NCI-H82 (cell line): ENCODE results near the gene CDC42EP2.
"Not testable (repeated sequence)": the region's sequence is repeated elsewhere in the genome, so short reads cannot be mapped to it uniquely, and the experiment has no call there.

Experiments
- DNase-seq: peaks from one replicate; lab custom pipeline; 2025; lab: John Stamatoyannopoulos, UW

CDC42EP2 gene

DNA sequence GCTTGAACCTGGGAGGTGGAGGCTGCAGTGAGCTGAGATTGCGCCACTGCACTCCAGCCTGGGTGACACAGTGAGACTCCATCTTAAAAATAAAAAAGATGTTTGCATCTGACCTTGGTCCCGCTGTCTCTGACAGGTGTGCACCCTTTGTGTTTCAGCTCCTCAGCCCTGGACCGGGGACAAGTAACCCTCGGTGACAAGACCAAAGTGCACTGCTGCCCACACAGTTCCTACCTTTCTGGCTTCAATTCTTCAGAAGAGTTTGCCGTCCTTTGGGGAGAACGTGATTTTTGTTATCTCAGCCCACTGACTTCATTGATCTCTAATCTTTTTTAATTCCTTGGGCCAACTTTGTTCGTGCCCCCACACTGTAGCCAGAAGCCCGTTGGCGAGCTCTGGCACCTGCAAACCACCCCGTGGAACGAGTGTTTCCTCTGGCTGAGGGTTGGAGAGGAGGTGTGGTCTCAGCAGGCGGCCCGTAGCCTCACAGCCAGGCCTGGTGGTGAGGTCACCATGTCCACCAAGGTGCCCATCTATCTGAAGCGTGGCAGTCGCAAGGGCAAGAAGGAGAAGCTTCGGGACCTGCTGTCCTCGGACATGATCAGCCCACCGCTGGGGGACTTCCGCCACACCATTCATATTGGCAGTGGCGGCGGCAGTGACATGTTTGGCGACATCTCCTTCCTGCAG lies 5.9 kb downstream of the CDC42EP2 start:
- DNase-seq = no peak

DNA sequence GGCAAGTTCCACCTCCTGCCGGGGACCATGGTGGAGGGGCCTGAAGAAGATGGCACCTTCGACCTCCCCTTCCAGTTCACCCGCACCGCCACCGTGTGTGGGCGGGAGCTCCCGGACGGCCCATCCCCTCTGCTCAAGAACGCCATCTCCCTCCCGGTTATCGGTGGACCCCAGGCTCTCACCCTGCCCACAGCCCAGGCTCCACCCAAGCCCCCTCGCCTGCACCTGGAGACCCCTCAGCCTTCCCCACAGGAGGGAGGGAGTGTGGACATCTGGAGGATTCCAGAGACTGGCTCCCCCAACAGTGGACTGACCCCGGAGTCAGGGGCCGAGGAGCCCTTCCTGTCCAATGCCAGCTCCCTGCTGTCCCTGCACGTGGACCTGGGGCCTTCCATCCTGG lies 6.4 kb downstream of the CDC42EP2 start:
- DNase-seq = no peak

DNA sequence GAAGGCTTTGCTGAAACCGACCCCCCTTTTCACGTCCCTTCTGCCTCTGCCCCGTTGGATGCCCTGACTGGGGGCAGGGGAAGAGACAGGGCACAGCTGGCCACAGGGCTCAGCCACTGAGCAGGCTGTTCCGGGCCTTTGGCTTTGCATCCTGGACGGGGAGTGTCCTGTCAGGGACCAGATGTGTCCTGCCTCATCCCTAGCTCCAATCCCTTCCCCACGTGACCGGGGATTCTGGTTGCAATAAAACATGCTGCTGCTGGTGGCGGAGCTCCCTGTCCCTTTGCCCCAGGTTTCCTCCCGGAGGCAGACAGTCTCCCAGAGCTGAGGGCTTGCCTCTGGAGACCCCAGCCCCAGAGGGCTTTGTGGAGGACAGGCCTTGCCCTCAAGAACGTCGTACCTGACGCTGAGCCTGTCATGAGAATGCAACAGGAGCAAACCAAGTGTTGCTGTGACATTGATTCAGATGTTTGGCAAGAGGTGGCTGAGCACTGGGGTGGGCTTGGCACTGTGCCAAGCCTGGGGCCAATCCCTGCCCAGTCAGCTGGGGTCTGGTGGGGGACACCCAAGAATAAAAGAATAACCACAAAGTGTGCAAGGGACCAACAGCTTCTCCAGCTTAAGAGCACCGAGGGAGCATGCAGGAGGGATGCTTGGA lies 7.3 kb downstream of the CDC42EP2 start:
- peak; percentile 88 for DNase-seq

DNA sequence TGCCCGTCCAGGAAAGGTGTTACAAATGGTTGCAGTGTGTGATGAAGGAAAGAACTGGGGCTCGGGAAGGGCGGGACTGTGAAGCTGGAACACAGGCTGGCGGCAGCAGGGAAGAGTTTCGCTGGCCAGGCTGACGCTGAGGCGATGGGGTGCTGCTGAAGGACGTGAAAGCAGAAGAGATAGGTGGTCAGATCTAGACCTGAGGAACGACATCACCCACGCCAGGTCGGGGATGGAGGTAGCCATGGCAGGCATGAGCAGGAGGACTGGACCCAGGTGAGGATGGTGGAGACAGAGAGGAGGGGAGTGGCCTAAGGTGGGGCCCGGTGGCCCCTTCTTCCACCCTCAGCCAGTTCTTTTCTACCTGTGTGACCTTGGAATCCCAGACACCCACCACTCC lies 9.1 kb downstream of the CDC42EP2 start:
- DNase-seq = no peak

DNA sequence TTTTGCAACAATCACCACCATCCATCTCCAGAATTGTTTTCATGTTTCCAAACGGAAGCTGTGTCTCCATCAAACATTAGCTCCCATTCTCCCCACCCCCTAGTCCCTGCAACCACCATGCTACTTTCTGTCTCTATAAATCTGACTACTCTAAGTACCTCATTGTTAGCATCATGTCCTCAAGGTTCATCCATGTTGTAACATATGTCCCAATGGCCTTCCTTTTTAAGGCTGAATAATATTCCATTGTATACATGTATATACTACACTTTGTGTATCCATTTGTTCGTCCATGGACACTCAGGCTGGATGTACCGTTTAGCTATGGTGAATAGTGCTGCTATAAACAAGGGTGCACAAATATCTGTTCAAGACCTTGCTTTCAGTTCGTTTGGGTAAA lies 10.8 kb downstream of the CDC42EP2 start:
- no peak for DNase-seq

DNA sequence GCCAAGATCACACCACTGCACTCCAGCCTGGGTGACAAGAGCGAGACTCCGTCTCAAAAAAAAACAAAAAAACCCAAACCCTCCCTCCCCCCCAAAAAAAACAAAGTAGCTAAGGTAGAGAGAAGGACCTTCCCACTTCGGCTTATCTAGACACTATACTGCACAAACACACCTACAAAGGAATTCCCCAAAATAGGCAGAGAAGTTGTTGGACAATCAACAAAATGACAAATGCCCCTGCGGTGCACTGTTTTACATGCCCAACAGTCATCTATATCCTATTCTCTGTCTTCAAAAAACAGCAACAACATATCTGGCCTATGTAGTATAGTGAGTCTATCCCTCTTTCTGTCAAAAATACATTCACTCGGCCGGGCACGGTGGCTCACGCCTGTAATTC lies 12.4 kb downstream of the CDC42EP2 start:
- DNase-seq = no peak

DNA sequence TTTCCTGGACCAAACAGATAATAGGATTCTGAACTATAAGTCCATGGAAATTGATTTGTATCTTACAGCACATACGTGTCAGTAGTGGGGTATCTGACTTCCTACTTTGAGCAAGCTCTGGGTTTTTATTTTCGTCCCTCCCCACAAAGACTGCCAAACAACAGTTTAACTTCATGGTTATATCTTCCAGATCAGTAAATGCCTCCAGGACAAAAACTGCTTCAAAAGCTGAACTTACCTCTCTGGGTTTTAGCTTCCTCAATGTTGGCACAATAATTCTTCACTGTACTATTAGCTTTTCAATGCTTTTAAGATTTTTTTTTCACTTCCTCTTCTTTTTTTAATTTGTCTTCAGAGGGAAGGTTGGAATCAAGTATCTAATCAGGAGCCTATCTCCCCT lies 14.8 kb downstream of the CDC42EP2 start:
- peak; percentile 45 for DNase-seq

DNA sequence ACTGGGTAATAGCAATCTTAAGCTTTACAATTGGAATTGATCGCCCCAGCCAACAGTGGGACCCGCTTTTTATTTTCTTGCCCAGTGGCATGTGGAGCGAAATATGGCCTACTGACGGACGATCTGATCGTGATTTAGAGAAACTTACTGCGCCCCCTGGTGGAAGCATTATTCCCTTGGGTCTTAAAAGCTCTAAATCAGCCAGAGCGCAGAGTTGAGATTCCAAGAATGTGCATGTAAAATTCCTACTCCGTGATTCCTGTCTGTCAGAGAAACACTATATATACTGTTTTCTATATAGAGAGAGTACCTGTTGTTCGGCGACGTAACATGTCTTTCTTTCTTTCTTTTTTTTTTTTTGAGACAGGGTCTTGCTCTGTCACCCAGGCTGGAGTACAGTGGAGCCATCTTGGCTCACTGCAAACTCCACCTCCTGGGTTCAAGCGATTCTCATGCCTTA lies 15.3 kb downstream of the CDC42EP2 start:
- peak; percentile 97 for DNase-seq

DNA sequence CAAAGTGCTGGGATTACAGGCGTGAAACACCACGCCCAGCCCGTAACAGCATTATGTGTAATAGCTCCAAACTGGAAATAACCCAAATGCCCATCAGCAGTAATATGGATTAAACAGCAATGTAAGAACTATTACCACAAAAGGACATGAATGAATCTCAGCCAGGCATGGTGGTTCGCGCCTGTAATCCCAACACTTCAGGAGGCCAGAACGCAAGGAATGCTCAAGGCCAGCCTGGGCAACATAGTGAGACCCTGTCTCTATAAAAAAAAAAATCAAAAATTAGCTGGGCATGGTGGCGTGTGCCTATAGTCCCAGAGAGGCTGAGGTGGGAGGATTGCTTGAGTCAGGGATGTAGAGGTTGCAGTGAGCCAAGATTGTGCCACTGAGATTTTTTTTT lies 15.9 kb downstream of the CDC42EP2 start:
- DNase-seq = peak; percentile 9

DNA sequence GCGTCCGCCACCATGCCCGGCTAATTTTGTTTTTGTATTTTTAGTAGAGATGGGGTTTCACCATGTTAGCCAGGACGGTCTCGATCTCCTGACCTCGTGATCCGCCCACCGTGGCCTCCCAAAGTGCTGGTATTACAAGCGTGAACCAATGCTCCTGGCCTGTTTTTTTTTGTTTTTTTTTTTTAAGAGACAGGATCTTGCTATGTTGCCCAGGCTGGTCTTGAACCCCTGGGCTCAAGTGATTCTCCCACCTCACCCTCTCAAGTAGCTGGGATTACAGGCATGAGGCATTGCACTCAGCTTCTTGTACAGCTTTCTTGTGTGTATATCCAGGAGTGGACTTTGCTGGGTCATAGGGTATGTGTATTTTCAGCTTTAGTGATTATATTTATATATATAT lies 17.9 kb downstream of the CDC42EP2 start:
- not testable (repeated sequence) for DNase-seq

DNA sequence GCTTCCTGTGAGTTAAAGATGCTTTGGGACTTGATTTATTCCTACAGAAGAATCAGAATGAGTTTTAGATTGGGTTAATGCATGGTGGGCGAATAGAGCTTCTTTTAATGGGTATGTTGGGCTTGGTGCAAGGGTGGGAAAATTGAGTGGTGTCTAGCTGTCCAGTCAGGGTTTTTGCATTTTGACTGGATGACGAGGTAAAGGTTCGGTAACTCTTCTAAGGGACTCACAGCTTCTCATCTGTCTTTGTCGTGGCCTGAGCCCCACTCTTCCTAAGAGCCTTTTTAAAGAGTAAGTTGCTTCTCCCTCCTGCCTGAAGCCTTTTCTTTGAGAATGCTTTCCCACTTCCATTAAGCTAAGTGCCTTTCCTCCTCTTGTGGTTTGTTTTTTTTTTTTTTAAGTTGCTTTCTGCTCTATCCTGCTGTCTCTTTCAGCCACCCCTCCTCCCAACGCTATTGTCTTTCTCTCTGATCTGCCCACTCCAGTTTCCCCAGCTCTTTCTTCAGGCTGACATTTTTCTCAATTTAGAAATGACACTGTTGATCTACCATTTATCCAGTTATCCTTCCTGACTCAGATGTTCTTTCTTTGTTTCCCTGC lies 20.1 kb downstream of the CDC42EP2 start:
- DNase-seq = no peak

DNA sequence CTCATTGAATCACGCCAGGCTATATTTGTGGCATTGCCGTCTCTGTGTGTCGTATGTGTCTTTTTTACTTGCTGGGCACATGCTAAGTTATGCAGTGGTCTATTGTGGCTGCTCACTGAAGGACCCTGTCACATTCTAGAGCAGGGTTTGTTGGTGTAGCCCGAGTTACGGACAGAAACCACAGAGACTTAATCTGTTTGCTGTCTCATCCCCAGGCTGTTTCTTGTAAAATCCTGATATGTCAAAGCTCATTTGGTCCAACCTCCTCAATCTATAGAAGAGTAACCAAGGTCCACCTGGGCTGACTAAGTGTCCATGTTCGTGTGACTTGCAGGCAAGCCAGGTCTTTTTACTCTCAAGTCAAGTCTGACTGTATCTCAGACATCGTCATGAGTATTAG lies 24.0 kb downstream of the CDC42EP2 start:
- DNase-seq = no peak

DNA sequence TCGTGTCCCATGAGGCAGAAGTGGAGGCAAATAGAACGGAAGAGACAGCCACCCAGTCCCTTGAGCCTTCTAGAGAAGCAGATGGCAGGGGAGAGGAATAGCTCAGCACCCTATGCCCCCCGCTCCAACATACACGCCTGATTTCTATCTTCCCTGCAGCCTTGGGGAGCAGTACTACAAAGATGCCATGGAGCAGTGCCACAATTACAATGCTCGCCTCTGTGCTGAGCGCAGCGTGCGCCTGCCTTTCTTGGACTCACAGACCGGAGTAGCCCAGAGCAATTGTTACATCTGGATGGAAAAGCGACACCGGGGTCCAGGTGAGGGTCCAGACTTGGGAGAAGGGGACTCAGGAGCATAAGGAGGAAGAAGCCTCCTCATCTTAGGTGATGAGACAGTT lies 25.6 kb downstream of the CDC42EP2 start:
- no peak for DNase-seq

DNA sequence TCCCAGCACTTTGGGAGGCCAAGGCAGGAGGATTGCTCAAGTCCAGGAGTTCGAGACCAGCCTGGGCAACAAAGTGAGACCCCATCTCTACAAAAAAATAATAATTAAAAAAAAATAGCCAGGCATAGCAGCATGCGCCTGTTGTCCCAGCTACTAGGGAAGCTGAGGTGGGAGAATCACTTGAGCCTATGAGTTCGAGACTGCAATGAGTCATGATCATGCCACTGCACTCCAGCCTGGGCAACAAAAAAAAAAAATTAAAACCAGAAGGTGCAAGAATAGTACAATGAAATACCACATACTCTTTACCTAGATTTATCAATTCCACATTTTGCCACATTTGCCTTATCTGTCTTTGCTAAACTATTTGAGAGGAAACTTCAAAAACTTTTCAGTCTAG lies 27.2 kb downstream of the CDC42EP2 start:
- no peak for DNase-seq

DNA sequence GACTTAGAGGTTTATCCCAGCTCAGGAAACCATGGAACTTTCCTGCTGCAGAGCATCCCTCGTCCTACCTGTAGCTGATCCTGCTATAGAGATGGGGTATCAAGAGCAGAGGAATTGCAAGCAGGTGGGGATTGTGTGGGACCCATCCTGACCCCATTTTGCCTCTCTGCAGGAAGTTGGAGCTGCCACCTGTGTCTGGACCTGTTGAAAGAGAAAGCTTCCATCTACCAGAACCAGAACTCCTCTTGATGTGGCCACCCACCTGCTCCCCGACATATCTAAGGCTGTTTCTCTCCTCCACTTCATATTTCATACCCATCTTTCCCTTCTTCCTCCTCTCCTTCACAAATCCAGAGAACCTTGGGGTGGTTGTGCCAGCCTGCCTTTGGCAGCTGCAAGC lies 36.8 kb downstream of the CDC42EP2 start:
- DNase-seq = no peak

DNA sequence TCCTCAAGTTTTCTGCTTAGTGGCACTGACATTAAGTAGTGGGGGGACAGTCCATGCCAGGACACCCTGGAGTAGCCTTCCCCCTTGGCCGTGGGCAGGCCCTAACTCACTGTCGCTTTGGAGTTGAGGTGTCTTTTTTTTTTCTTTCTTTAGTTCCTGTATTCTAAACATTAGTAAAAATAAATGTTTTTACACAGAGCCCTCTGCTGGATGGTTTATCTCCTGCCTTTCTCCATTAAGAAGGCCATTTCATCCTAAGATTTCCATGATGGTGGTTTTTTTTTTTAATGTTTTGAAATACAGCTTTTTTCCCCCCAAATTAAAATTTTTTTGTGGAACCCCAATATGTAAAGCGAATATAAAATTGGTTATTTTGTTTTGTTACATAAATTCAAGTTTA lies 38.1 kb downstream of the CDC42EP2 start:
- no peak for DNase-seq

DNA sequence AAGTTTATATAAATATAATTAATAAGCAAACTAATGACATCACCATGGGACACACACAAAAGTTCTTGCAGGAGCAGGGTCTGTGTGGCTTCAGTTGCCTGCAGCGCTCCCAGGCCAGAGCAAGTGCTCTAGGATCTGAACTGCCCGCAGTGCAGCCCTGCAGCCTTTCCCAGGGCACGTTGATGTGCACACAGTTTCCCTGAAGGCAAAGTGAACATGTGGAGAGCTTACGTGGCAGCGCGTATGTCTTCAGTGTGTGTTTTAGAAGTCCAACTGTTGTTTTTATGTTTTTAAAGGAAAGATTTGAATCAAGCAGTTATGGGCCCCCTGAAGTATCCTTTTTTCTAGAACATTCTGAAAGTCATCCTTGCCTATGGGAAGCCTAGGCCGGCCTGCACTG lies 38.7 kb downstream of the CDC42EP2 start:
- DNase-seq = no peak

DNA sequence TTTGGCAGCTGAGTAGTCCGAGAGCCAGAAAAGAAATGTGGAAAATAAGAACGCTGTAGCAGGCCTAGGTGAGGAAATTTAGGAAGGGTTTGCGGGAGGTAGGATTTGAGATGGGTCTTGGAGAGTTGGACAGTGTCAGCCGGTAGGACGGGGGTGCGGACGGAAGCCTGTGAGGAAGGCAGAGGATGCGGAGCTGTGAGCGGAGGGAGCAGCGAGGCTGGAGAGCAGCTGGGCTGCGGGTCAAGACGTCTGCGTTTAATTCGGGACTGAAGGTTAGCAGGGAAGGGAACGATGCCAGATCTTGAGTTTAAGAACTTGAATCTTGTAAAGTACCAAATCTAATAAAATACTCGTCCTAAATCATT lies 39.2 kb downstream of the CDC42EP2 start:
- no peak for DNase-seq

DNA sequence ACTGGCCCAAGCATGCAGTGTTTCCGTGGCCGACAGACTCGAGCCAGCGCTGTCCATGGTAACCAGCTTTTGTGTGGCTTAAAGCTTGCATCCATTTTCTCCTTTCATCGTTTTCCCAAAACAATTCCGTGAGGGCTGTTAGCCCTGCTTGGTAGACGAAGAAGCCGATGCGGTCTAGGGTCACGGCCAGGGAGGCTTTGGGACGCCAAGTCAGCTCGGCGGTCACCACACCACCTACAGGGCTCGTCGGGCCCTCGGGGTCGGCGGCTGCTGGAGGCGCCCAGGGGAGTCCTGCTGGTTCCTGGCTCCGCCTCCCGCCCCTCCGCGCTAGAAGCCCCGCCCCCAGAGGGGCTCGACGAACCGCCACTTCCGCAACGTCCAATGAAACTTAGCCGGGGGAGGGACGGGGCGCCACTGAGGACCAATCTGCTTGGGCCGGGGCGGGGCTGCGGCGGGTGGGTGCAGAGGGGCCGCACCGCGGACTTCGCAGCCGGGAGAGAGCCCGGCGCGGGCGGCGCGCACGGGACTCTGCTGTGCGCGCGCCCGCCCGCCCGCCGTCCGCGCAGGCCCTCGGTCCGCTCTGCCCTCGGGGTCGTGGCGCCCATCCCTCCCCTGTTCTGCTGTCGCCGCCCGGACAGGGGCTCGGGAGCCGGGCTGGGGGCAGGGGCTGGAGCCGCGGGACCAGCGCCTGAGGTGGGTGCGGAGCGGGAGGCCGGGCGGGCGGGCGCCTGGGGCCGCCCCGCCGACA lies 39.8 kb downstream of the CDC42EP2 start, which contains the start of gene TIGD3:
TIGD3 (plus strand) TSS at position 487 of the 748 bp plus-strand sequence. CDS start 1,058 bp downstream, outside the sequence.
- peak; percentile 97 for DNase-seq

DNA sequence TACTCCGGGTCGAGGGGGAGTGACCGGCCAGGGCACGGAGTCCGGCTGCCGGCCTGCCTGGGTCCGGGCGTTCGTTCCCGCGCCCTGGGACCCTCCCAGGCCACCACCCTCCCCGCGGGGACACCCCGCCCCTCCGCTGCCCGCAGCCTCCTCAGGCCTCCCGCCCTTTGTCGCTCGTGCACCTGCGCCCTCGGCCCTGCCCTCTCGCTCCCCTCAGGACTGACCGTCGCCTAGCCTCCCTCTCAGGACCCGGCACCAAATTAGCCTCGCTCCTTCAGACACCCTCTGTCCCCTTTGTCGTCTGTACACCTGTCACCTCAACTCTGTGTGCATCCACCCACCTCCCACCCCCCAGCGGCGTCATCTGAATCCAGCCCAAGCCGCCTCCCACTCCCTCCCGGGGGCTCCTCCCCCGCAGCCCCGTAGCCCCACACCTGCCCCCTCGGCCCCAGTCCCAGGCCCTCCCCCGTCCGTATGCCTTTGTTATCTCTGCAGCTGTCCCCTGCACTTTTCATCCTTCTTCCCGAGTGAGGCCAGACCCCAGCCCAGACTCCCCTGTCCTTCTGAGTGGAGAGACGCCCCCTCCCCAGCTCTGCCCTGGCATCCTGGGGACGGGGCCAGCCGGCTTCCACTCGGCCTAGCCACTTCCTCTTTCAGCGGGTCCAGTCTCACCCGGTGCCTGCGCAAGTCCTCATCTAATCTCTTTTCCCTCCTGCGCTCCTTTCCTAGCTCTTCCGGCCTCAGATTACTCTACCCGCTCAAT lies 40.5 kb downstream of the CDC42EP2 start:
- peak; percentile 64 for DNase-seq

DNA sequence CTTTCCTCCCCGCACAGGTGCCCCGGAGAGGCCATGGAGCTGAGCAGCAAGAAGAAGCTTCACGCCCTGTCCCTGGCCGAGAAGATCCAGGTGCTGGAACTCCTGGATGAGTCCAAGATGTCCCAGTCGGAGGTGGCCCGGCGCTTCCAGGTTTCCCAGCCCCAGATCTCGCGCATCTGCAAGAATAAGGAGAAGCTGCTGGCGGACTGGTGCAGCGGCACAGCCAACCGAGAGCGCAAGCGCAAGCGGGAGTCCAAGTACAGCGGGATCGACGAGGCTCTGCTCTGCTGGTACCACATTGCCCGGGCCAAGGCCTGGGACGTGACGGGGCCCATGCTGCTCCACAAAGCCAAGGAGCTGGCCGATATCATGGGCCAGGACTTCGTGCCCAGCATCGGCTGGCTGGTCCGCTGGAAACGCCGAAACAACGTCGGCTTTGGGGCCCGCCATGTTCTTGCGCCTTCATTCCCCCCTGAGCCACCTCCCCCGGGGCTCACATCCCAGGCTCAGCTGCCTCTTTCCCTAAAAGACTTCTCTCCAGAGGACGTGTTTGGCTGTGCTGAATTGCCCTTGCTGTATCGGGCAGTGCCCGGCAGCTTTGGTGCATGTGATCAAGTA lies 41.2 kb downstream of the CDC42EP2 start:
- DNase-seq = no peak
